ENCODE data around the gene PDE7B.

GRCh38 chr6:135919026-135919425 lies 67.5 kb downstream of the PDE7B start:
- TF ChIP-seq CTCF (IDR thresholded peaks at IDR 0.05), result no peak
- TF ChIP-seq EP300 (IDR thresholded peaks at IDR 0.05), result no peak
- no peak for TF ChIP-seq POLR2AphosphoS5 (IDR thresholded peaks at IDR 0.05)
